CD1c-positive myeloid dendritic cell (primary cell): ENCODE measurements around the gene KRTAP13-4.
A peak's percentile ranks its signal among the peaks of the same experiment; 100 is the strongest.

Experiments
- DNase-seq: peaks from one replicate; pipeline ENCODE4 v3.0.0-alpha.2; 2016; ENCODE audit errors: extremely low spot score

The KRTAP13-4 gene, protein sequence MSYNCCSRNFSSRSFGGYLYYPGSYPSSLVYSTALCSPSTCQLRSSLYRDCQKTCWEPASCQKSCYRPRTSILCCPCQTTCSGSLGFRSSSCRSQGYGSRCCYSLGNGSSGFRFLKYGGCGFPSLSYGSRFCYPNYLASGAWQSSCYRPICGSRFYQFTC

DNA sequence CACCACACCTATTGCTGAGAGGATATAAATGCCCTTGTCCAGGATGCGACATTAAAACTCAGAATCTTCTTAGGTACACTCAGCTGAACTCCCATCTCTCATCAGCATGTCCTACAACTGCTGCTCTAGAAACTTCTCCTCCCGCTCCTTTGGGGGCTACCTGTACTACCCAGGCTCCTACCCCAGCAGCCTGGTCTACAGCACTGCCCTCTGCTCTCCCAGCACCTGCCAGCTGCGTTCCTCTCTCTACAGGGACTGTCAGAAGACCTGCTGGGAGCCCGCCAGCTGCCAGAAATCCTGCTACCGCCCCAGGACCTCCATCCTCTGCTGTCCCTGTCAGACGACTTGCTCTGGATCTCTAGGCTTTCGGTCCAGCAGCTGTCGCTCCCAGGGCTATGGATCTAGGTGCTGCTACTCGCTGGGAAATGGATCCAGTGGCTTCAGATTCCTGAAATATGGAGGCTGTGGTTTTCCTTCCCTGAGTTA is at the start of gene KRTAP13-4:
KRTAP13-4 (plus strand) TSS at position 51 of the 486 bp plus-strand sequence; CDS start at position 107, 56 bp downstream.
- DNase-seq = no peak

DNA sequence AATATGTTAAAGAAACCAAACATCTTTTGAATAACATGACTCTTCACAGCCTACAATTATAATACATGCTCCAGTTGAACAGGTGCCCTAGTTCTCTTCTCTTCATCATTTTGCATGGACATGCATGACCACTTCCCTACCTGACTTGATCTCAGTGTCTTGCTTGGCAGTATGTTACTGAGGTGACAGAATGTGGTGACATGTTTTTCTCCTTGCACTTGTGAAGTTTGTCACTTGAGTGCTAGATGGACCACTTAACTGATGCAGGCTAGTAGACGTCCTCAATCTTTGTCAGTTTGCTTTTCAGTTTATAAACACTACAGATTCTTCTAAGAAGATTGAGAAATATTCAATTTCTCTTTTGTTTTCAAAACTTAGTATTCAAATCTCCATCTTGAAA is 47.8 kb upstream of the KRTAP13-4 start:
- DNase-seq = no peak

DNA sequence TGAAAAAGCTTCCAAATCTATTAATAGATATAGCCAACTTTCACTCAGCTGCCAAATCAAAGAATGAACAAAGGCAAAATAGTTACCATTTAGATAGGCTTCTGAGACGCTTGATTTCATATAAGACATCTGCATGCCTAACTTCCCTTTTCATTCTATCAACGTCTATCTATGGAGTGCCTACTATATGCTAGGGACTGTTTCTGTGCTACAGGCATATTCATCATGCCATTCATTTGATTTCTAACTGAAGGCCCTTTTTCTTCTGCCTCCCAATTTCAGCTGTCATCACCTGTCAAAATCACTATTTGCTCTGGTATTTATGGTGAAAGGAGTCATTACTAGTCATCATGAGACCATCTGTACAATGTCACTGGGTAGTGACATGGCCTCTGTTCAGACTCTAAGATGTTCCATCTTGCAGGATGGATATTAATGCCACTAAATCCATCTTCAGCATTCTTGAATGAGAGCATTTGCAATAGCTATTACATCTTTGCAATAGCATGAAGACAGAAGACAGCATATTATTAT is 38.5 kb upstream of the KRTAP13-4 start:
- no peak for DNase-seq

DNA sequence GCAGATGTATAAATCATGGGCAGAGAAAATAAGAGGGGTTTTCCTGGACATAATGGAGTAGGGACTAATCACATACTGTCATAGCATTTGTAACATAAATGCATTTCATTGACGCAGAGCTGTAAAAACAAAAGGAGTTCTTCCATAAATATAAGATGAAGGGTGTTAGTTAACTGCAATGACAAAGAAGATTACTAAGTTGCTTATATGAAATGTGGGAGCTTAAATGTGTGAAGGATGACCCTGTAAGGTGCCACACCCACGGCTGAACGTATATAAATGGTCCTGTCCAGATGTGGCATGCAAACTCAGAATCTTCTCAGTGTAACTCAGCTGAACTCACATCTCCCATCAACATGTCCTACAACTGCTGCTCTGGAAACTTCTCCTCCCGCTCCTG is 34.3 kb upstream of the KRTAP13-4 start, which contains the start of gene KRTAP13-1:
KRTAP13-1 (plus strand) TSS at position 301 of the 400 bp plus-strand sequence; CDS start at position 357, 56 bp downstream.
- DNase-seq = no peak

DNA sequence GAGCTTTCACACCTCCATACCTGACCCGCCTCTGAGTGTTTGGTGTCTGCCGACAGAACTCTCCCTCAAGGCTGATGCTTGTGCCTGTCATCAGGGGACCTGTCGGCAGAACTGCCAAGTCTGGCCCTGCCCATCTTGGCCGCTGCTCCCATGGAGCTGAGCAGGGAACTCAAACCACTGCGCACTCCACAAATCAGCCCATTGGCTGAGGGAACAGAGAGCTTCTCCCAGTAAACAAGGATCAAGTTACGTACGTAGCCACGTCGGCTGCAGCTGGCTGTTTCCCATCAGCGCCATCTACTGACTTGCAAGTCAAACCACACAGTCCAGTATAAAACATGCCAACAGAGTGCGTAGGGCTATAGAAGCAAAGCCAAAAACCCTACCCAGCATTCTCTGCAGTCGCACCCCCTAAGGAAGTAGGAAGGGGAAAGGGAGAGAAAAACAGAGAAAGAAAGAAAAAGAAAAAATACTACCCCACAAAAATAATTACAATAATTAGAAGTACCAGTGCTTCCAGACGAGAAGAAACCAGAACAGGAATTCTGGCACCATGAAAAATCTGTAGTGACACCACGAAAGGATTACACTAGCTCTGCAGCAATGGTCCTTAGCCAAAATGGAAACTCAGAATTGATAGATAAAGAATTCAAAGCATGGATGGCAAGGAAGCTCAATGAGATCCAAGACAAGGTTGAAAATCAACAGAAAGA is 21.1 kb upstream of the KRTAP13-4 start:
- DNase-seq = peak; percentile 3

DNA sequence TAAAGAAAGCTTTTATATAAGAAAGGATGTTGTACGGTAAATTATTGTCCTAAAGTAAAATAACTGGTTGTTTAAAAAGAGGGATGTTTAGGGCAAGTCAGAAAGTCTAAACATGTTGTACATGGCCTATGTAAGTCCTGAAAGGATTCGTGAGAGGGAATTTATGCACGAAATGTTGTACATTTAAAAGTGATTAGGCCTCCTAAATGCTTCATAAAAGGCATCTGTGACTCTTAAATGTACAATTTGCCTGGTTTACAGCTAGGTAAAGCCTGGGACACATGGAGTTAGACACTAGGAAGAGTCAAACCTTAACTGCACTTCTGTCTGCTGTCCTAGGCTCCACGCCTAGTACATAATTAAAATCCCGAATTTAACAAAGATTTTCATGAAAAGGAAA is 14.0 kb upstream of the KRTAP13-4 start:
- no peak for DNase-seq

DNA sequence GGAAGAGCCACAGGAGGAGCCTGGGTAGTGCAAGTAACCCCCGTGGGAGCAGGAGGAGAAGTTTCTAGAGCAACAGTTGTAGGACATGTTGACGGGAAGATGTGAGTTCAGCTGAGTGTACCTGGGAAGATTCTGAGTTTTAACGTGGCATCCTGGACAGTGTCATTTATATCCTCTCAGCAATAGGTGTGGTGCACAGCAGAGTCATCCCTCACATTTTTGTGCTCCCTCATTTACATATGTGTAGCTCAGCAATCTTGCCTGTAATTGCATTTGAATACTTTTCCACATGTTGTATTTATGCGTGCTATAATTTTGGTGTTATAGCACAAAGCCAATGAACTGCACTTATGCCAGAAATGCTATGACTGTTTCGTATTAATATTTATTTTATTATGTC is 4.2 kb upstream of the KRTAP13-4 start, which contains the start of gene KRTAP13-3:
KRTAP13-3 (minus strand) TSS at position 101 of the 400 bp plus-strand sequence; CDS start at position 87, 14 bp downstream.
- no peak for DNase-seq

DNA sequence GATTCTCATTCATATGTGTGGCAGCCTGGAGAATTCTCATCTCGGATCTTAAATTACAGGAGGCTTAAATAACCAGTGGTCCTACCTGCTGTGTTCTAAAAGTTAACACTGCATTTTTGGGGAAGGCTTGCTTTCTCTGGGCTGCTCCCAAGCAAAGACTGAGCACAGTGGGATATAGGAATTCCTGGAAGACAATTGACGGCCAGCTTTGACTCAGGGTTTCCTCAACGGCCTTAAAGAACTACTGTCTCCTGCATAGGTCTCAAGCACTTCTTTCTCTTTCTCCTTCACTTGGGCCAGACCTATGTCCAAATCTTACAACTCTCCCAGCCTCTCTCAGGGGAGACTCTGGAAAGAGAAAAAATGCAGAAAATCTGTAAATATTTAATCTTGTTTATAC is 3.3 kb upstream of the KRTAP13-4 start:
- DNase-seq = no peak

DNA sequence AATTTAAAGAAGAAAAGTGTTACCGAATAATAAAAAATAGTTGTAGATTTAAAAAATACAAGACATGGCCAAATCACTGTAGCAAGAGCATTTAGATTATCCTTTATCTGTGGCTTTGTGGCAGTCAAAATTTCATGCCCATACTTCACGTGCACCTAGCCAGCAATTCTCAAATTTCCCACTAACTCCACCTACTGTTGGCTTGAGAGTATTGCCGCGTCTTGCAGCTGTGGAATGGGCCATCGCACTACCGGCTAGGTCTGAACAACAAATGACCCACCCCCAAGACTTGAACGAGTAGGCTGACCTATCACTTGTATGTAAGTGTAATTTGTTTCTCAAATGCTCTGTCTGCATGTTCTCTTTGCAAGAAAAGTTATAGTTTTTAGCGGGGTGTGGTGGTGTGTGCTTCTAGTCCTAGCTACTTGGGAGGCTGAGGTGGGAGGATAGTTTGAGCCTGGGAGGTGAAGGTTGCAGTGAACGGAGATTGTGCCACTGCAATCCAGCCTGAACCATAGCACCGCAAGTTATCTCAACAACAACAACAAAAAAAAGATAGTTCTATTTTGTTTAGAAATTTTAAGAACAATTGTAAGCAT is 4.1 kb downstream of the KRTAP13-4 start:
- DNase-seq = peak; percentile 10

DNA sequence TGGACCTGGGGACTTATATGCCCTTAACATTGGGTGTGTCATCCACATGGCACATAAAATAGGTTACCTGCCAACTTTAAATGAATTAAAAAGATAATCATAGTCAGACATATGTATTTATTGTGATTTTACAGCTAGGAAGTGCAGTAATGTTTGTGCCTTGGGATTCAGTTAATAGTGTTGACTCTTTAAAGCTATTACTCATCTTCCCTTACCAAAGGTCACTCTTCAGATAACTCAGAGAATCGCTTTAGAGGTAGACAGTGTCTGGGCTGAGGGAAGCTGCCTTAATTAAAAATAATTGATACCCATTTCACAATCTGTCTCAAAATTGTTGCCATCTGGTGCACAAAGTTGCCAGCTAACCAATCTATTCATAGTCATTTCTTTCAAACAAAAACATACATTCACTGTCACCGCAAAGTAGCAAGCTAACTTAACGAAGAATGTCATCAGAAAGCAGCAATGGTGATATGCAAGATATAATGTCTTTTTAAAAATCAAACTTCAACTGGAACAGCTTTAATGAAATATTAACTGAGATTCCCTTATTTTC is 7.1 kb downstream of the KRTAP13-4 start:
- no peak for DNase-seq

DNA sequence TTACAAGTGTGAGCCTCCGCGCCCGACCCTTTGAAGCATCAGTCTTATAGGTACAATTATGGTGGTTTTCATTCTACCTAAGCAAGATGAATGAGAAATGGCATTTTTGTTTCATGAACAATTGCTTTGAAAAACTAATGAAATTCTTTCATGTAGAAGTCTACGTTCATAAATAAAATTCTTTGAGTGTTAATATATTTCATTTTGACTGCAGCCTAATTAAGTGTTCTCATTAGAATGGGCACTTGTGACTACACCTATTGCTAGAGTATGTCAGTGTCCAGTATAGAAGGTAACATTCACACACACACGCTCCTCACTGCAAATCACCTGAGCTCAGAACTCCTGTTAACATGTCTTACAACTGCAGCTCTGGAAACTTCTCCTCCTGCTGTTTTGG is 10.0 kb downstream of the KRTAP13-4 start, which contains the start of gene KRTAP15-1:
KRTAP15-1 (plus strand) TSS at position 301 of the 400 bp plus-strand sequence; CDS start at position 354, 53 bp downstream.
- no peak for DNase-seq

DNA sequence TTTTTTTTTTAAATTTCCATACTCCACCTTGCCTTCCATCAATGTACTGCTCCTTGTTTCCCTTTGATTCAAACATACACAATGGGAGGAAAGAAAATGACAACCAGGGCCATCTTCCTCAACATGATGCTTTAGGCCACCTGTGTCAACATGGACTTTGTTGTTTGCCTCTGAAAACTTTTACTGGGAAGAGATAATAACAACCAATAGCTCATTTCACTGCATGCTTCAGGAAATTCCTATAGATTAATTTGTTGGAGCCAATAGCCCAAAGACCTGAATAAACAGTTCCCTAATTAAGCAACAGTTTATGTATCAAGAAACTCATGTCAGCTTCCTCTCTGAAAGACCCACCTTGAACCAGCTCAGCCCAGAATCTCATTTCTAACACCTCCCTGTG is 13.2 kb downstream of the KRTAP13-4 start:
- DNase-seq = no peak

DNA sequence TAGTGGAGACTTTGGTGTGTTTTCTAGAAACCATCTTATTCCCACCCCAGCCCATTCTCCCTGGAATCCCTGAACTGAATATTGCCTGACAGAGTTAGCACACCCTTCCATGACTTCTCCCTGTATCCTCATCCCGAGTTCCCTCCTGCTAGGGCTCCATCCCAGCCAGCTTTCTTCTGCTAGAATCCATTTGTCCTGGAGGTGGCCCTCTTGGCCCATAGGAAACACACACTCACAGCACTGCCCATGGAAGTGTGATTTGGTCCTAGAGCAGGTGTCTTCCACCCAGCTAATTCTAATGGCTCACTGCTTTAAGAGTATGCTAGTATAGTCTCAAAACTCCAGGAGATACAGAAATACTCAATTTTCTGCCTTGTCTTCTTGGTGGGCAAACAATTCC is 14.2 kb downstream of the KRTAP13-4 start:
- no peak for DNase-seq

DNA sequence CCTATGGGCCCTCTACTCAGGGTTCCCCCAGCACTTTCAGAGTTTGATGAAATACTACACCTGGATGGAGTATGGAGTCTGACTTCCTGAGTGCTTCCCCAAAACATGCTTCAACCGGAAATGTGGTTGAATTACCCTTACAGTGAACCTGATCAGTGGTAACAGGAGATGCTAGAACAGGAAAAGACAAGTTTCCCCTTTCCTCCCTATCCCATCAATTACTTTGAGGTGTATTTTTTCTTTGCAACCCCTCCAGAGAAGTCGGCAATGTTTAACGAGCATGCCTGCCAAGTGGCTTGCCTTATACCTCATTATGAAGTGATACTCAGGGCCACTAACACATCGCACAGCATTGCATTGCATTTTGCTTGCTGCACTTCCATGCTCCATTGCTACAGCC is 17.0 kb downstream of the KRTAP13-4 start:
- no peak for DNase-seq

DNA sequence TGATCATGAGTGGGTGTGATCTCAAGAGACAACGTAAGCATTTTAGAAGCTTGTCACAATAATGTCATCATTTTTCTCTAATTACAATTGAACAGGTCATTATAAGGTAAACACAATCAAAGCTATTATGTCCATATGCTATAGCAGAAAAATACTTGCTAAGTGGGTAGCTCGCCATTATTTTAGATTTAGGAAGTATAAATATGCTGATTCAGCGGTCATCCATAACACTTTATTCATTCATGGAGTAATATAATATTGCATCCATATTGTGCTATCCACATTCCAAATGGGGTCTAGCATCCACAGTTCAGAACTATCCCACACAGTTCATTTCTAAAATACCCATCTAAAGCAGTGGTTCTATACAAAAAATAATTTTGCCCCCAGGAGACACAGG is 18.5 kb downstream of the KRTAP13-4 start:
- DNase-seq = no peak

DNA sequence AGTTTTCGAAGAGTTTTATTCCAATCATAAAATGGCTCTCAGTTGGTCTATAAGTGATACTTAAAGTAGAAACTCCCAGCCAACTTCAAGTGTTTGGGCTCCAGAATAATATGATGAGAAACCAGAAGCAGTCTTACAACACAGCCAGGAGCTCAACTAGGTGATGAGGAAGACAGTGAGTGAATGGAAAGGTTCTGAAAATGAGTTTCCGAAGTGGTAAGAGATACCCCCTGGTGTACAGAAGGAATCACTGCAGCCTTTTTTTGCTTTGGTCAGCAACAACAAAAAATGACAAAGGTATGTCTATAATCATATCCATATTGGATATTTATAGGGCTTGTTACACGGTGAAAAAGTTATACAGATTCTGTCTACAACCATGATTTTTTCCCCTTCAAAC is 33.7 kb downstream of the KRTAP13-4 start:
- no peak for DNase-seq

DNA sequence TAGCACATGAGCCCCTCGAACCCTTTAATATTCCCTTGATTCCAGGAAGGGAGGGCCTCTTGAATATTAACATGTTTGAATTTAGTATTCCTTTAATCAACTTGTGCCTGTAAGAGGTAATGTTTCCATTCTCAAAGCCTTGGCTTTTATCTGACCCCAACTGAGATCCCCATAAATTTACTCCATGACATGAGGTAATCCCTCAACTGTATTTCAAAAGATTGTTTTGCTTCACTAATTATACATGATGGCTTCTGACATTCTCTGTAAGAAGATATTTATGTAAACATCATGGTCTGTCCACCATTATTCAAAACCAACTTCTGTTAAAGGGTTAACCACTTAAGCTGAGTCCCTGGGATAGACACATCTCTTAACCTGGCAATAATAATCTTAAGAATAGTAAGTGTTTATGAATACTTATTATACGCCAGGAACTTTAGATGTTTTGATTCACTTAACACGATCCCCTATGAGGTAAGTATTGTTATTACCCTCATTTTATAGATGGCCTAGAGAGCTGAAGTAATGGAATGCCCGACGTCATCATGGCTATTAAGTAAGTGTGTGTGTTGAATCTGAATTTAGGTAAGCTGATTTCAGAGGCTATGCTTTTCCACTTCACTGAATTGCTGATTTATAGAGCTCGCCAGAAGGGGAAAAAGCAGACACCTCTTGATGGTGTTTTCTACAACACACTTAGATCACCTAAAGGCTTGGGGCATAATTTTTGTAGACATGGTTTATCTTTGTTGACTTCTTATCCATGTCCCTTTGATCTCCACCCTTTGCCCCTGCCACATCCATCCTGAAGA is 39.1 kb downstream of the KRTAP13-4 start:
- no peak for DNase-seq

DNA sequence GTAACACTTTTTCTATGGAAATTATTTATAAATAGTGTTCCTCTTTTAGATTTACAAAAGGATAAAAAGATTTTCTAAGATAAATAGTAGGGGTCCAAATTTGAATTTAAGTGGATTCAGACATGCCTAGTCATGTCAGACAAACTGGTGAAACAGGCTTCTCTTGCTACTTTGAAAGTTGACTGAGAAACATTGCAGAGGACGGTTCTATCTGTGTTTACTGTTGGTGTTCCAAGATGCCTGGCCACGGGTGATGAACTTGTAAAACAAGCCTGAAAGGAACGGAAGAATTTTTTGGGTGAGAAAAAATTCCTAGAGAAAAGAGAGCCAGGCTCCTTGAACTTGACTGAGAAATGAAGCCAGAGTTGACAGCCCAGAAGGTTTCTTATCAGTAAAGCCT is 48.0 kb downstream of the KRTAP13-4 start:
- no peak for DNase-seq

DNA sequence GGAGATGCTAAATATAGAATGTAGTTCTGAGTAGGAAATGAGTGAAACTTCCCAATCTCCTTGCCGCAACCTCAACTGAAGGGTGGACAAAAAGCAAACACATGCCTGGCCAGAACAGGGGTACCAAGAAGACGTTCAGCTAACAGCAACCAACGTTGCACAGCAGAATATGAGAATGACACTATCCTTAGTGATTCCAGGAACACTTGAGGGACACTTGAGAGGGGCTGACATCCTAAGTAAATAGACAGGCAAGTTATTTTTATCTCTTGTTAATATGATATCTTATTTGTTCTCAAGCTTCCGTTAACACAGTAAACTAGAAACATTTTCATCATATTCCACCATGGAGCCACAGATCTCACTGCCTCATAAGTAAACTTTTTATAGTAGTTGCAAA is 49.2 kb downstream of the KRTAP13-4 start:
- no peak for DNase-seq

DNA sequence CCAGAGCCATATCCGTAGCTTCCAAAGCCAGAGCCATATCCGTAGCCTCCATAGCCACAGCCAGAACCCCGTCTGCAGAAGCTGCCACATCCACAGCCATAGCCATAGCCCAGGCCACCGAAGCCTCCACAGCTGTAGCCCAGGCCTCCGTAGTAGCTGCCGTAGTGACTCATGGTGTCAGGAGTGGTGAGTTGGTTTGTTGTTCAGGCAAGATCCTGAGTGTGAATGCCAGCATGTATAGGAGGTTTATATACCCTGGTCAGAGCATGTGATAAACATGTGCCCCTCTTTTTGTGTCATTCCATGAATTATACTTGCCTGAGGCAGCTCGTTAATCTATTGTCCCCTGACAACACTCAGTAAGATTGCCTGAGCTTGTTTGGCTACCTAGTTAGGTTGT is 50.1 kb downstream of the KRTAP13-4 start, which contains the start of gene KRTAP19-1:
KRTAP19-1 (minus strand) TSS at position 223 of the 400 bp plus-strand sequence; CDS start at position 173, 50 bp downstream.
- DNase-seq = no peak
